H1 (cell line): ENCODE measurements around the gene CUX1. TPM values are rescaled to one million over a fixed set of nuclear protein-coding genes. Genes with fewer than 3 reads are reported as not detected.

Experiments
- CTCF ChIA-PET: fragments of 300-600 bp; sonication (Branson Sonifier 250); formaldehyde crosslinking; loops from one replicate; lab custom pipeline; 2021; ENCODE audit not compliant: partially characterized antibody; lab: Charles Lee
- POLR2A ChIA-PET: fragments of 300-600 bp; sonication (Branson Sonifier 250); formaldehyde crosslinking; loops from one replicate; lab custom pipeline; 2021; ENCODE audit warnings: inconsistent platforms; ENCODE audit not compliant: partially characterized antibody; lab: Charles Lee
- DNase-seq, 2 experiments: peaks; one replicate each; pipeline versions ENCODE4 v3.0.0 to v3.0.0-alpha.2; 2010 to 2022; ENCODE audit warnings: low spot score in 2 of 2, low read depth in 1 of 2, mixed read lengths in 1 of 2
- FAIRE-seq: peaks from 2 replicates; lab custom pipeline; 2011; peaks lifted over from hg19 to GRCh38; lab: Jason Lieb, UNC
- H2AFZ ChIP-seq: 2 replicates; pipeline ENCODE4 v1.8.1; 2012; ENCODE audit warnings: low read length, inconsistent platforms
- H2AK5ac ChIP-seq: 2 replicates; pipeline ENCODE4 v1.6.1; 2013; ENCODE audit warnings: low read depth, low read length
- H2BK120ac ChIP-seq: replicated peaks from 2 replicates; pipeline ENCODE3; 2013; ENCODE audit warnings: low read depth, low read length, inconsistent platforms
- H2BK12ac ChIP-seq: 2 replicates; pipeline ENCODE4 v1.6.1; 2013; ENCODE audit warnings: low read depth, low read length
- H2BK15ac ChIP-seq: 2 replicates; pipeline ENCODE4 v1.6.1; 2013; ENCODE audit warnings: low read length
- H2BK20ac ChIP-seq: 2 replicates; pipeline ENCODE4 v1.6.1; 2013; ENCODE audit warnings: low read length
- H2BK5ac ChIP-seq: 2 replicates; pipeline ENCODE4 v1.6.1; 2013; ENCODE audit warnings: low read depth, low read length
- H3K14ac ChIP-seq: 2 replicates; pipeline ENCODE4 v1.6.1; 2013; ENCODE audit warnings: inconsistent platforms; ENCODE audit not compliant: insufficient read length
- H3K18ac ChIP-seq: 2 replicates; pipeline ENCODE4 v1.6.1; 2013; ENCODE audit warnings: low read length; ENCODE audit errors: extremely low read depth
- H3K23ac ChIP-seq: 2 replicates; pipeline ENCODE4 v1.6.1; 2013; ENCODE audit warnings: inconsistent platforms; ENCODE audit not compliant: insufficient read length
- H3K23me2 ChIP-seq: 2 replicates; pipeline ENCODE4 v1.6.1; 2013; ENCODE audit warnings: low read depth, low read length
- H3K27ac ChIP-seq: 2 replicates; pipeline ENCODE4 v1.6.1; 2011; ENCODE audit warnings: low read depth, low read length, inconsistent platforms
- H3K27me3 ChIP-seq, 4 experiments: replicated peaks in 1 of 4; 1 replicate in 1 of 4; 2 replicates in 3 of 4; pipeline versions ENCODE4 v1.6.1 to v1.8.1; 2011 to 2013; ENCODE audit warnings: low read length in 3 of 4, mild to moderate bottlenecking in 3 of 4, inconsistent platforms in 2 of 4, mixed read lengths in 2 of 4, moderate library complexity in 1 of 4; ENCODE audit not compliant: control insufficient read depth in 3 of 4, insufficient read depth in 3 of 4; ENCODE audit errors: extremely low read depth in 1 of 4
- H3K36me3 ChIP-seq, 4 experiments: 2 replicates each; pipeline versions ENCODE4 v1.6.1 to v1.8.1; 2011 to 2013; ENCODE audit warnings: mild to moderate bottlenecking in 4 of 4, low read length in 3 of 4, moderate library complexity in 2 of 4, control low read depth in 1 of 4, inconsistent platforms in 1 of 4; ENCODE audit not compliant: insufficient read depth in 4 of 4, control insufficient read depth in 2 of 4
- H3K4ac ChIP-seq: replicated peaks from 2 replicates; pipeline ENCODE3; 2013; ENCODE audit warnings: low read length, low read depth, mixed read lengths, inconsistent platforms; ENCODE audit not compliant: insufficient read length
- H3K4me1 ChIP-seq, 4 experiments: replicated peaks in 1 of 4; 1 replicate in 1 of 4; 2 replicates in 3 of 4; pipeline versions ENCODE4 v1.6.1 to v1.8.1; 2011 to 2013; ENCODE audit warnings: low read length in 3 of 4, inconsistent platforms in 2 of 4, mixed read lengths in 1 of 4; ENCODE audit not compliant: insufficient read depth in 4 of 4, control insufficient read depth in 3 of 4
- H3K4me2 ChIP-seq, 2 experiments: 2 replicates each; pipeline versions ENCODE4 v1.6.1 to v1.8.1; 2011 to 2013; ENCODE audit warnings: low read depth in 2 of 2, low read length in 2 of 2, control low read depth in 1 of 2, inconsistent platforms in 1 of 2, mild to moderate bottlenecking in 1 of 2; ENCODE audit not compliant: insufficient read depth in 1 of 2
- H3K4me3 ChIP-seq, 4 experiments: fragments of 200-600, 300-600 bp in 1 of 4; sonication (generic), shearing (Covaris generic), sonication (Bioruptor Twin) in 1 of 4; 2 replicates each; pipeline versions ENCODE4 v1.5.1 to v1.8.1; 2011 to 2016; ENCODE audit warnings: low read length in 4 of 4, low read depth in 3 of 4, control low read depth in 2 of 4, inconsistent platforms in 2 of 4, mild to moderate bottlenecking in 2 of 4, mixed read lengths in 1 of 4, moderate library complexity in 1 of 4; ENCODE audit not compliant: insufficient read depth in 2 of 4; ENCODE audit errors: extremely low read depth in 1 of 4
- H3K56ac ChIP-seq: replicated peaks from 2 replicates; pipeline ENCODE3; 2013; ENCODE audit warnings: low read depth, mild to moderate bottlenecking, mixed read lengths, low read length, inconsistent platforms; ENCODE audit not compliant: insufficient read length
- H3K79me1 ChIP-seq: 2 replicates; pipeline ENCODE4 v1.6.1; 2013; ENCODE audit warnings: low read depth, low read length, control low read depth
- H3K79me2 ChIP-seq, 2 experiments: 2 replicates each; pipeline versions ENCODE4 v1.6.1 to v1.8.1; 2012 to 2013; ENCODE audit warnings: low read length in 2 of 2, mild to moderate bottlenecking in 2 of 2, inconsistent platforms in 1 of 2; ENCODE audit not compliant: insufficient read depth in 2 of 2, control insufficient read depth in 1 of 2
- H3K9ac ChIP-seq, 4 experiments: replicated peaks in 1 of 4; 1 replicate in 1 of 4; 2 replicates in 3 of 4; pipeline versions ENCODE4 v1.6.1 to v1.8.1; 2011 to 2013; ENCODE audit warnings: low read depth in 3 of 4, low read length in 3 of 4, control low read depth in 2 of 4, mild to moderate bottlenecking in 2 of 4, moderate library complexity in 2 of 4, inconsistent platforms in 1 of 4; ENCODE audit errors: extremely low read depth in 1 of 4
- H3K9me3 ChIP-seq, 2 experiments: 2 replicates each; pipeline versions ENCODE4 v1.6.1 to v1.8.1; 2012 to 2013; ENCODE audit warnings: mild to moderate bottlenecking in 2 of 2, moderate library complexity in 2 of 2, control low read depth in 1 of 2, inconsistent platforms in 1 of 2, low read depth in 1 of 2, low read length in 1 of 2, mixed read lengths in 1 of 2; ENCODE audit not compliant: insufficient read depth in 2 of 2
- H4K20me1 ChIP-seq, 2 experiments: replicated peaks in 1 of 2; 2 replicates each; pipeline versions ENCODE3 to v1.8.1; 2011 to 2013; ENCODE audit warnings: inconsistent platforms in 2 of 2, low read length in 2 of 2, mild to moderate bottlenecking in 1 of 2; ENCODE audit not compliant: insufficient read depth in 2 of 2, control insufficient read depth in 1 of 2
- H4K5ac ChIP-seq: 2 replicates; pipeline ENCODE4 v1.6.1; 2013; ENCODE audit warnings: low read length, low read depth, mixed read lengths, inconsistent platforms; ENCODE audit not compliant: insufficient read length
- H4K8ac ChIP-seq: 2 replicates; pipeline ENCODE4 v1.8.0; 2013; ENCODE audit warnings: mild to moderate bottlenecking, moderate library complexity, low read length, inconsistent platforms; ENCODE audit not compliant: insufficient read depth; ENCODE audit errors: extremely low read depth
- H4K91ac ChIP-seq: replicated peaks from 2 replicates; pipeline ENCODE3; 2013; ENCODE audit warnings: low read length, mixed read lengths, inconsistent platforms; ENCODE audit not compliant: insufficient read length
- BACH1 ChIP-seq: IDR thresholded peaks from 2 replicates; pipeline ENCODE4 v1.6.1; 2012; ENCODE audit warnings: low read length, improper control_type of control experiment
- CBX8 ChIP-seq: fragments of 300-800, 300-1000 bp; sonication (generic); IDR thresholded peaks from 2 replicates; pipeline ENCODE4 v1.7.1; 2016; ENCODE audit warnings: low read depth, low read length, borderline replicate concordance
- CHD1 ChIP-seq: IDR thresholded peaks from 2 replicates; pipeline ENCODE4 v1.6.1; 2012; ENCODE audit warnings: low read depth, low read length, improper control_type of control experiment
- JUN ChIP-seq: IDR thresholded peaks from 2 replicates; pipeline ENCODE4 v1.6.1; 2011; ENCODE audit warnings: low read depth, mild to moderate bottlenecking, improper control_type of control experiment, low read length
- JUND ChIP-seq: IDR thresholded peaks from 2 replicates; pipeline ENCODE4 v1.6.1; 2011; ENCODE audit warnings: mild to moderate bottlenecking, improper control_type of control experiment, low read length
- RNF2 ChIP-seq: fragments of 200-900, 300-1000 bp; sonication (generic); IDR thresholded peaks from 2 replicates; pipeline ENCODE4 v1.7.1; 2016; ENCODE audit warnings: borderline replicate concordance, low read depth, mild to moderate bottlenecking, antibody characterized with exemption, low read length; ENCODE audit not compliant: poor library complexity, severe bottlenecking; ENCODE audit errors: missing control alignments
- SP2 ChIP-seq: IDR thresholded peaks from 2 replicates; pipeline ENCODE4 v1.6.1; 2012; ENCODE audit warnings: mild to moderate bottlenecking, low read length, inconsistent platforms
- SP4 ChIP-seq: IDR thresholded peaks from 2 replicates; pipeline ENCODE4 v1.6.1; 2012; ENCODE audit warnings: low read length, inconsistent platforms
- SUZ12 ChIP-seq: fragments of 200-600 bp; sonication (generic); IDR thresholded peaks from 2 replicates; pipeline ENCODE4 v1.6.1; 2012; ENCODE audit warnings: mild to moderate bottlenecking, inconsistent platforms, low read length, moderate library complexity, mixed read lengths
- WGBS, 2 experiments: shearing (Covaris generic) in 1 of 2; methylation state at CpG; one replicate each; pipeline versions ENCODE4 v1.1.6 to v1.1.7; 2013 to 2015; ENCODE audit warnings: low lambda C conversion rate in 2 of 2, mixed read lengths in 2 of 2, inconsistent platforms in 1 of 2, low coverage in 1 of 2, missing lambda C conversion rate in 1 of 2; ENCODE audit not compliant: insufficient replicate concordance in 2 of 2, insufficient coverage in 1 of 2, insufficient read length in 1 of 2; ENCODE audit errors: extremely low coverage in 1 of 2, missing lambda C conversion rate in 1 of 2; 5-methylcytosine and 5-hydroxymethylcytosine counted together
- polyA plus RNA-seq, 7 experiments: library from polyadenylated mRNA; depleted of rRNA in 3 of 7; stranded (reverse) in 5 of 7; unstranded in 2 of 7; fragments of >200 nt in 5 of 7; fragments of 200-250 nt in 2 of 7; gene quantifications; 1 replicate in 5 of 7; 2 replicates in 1 of 7; 4 replicates in 1 of 7; pipeline versions ENCODE4 v1.2.1 to v1.2.3, GENCODE V29; 2011 to 2013; ENCODE audit warnings: missing spikeins in 2 of 7, mixed read lengths in 2 of 7
- total RNA-seq: library from RNA; stranded (reverse); fragmentation: NEBNext Ultra II Directional; extraction: Animal tissue kit (Norgen Biotek cat#: 25700); gene quantifications from 2 replicates; pipeline ENCODE4 v1.2.1, GENCODE V29; 2021
- TF ChIP-seq, protein P1 (sequence below), 3 experiments: IDR thresholded peaks; 1 replicate in 2 of 3; 2 replicates in 1 of 3; pipeline versions ENCODE4 v1.5.1 to v1.6.1; 2011; ENCODE audit warnings: low read length in 3 of 3, mild to moderate bottlenecking in 3 of 3, inconsistent platforms in 2 of 3, low read depth in 1 of 3, moderate library complexity in 1 of 3; ENCODE audit not compliant: insufficient read depth in 1 of 3; ENCODE audit errors: control extremely low read depth in 1 of 3

The CUX1 gene
- total and polyA plus RNA-seq, 2 of the 8 experiments (the other 6 are each of a cell fraction or from before 2014, with no cell fraction given), result 21.6 to 65.9 TPM

DNA sequence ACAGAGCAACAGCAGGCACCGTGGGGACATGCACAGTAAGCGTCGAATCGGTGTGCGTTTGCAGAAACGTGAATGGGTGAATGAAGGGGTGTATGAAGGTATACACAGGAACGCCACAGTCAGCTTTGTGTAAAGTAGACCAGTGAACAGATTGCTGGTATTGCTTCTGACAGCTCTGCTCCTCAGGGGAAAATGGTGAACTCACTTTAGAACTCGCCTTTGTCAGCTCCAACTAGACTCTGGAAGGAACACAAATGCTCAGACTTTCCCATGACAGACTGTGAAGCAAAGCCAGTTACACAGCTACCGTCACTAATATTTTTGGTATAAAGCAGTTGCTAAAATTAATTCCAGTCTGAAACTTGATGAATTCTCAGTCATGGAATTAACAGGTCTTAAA, 78.9 kb downstream of the CUX1 start:
- H2BK12ac ChIP-seq, result no peak overlapping the region; the same call in 1 of the 2 replicates
- H3K9me3 ChIP-seq, result no peaks in the 10 kb centered on the region
- H3K14ac ChIP-seq, result no peak overlapping the region
- 85% methylated on average over 9 of the region's 9 CpGs; no CpG with 5 or more reads in 1 of the 2 experiments for whole genome bisulfite sequencing, 2 experiments
- DNase-seq (no peak), FAIRE-seq (no peak)
- ChIA-PET CTCF (interaction anchor here (1.0 to 1.5 kb wide), 2 partner anchors 14 to 107 kb away, joined by 3 to 5 read pairs; no protein-coding TSS in a partner anchor), POLR2A (interaction anchor here (0.8 to 1.3 kb wide), 3 partner anchors 18 to 40 kb away, joined by 3 to 4 read pairs (median 3); no protein-coding TSS in a partner anchor)
- H3K23me2 ChIP-seq, result no peaks in the 10 kb centered on the region
- H2BK5ac ChIP-seq, result no peak overlapping the region
- no peak overlapping the region for H3K56ac ChIP-seq
- H3K36me3 ChIP-seq, result no peaks in the 10 kb centered on the region
- H3K9ac ChIP-seq, result no peak overlapping the region
- no peak overlapping the region for H4K8ac ChIP-seq
- no peak for TF ChIP-seq JUN
- TF ChIP-seq BACH1, result no peak
- no peak for TF ChIP-seq SUZ12
- TF ChIP-seq CHD1, result no peak
- no peak for TF ChIP-seq SP2
- TF ChIP-seq, protein P1, sequence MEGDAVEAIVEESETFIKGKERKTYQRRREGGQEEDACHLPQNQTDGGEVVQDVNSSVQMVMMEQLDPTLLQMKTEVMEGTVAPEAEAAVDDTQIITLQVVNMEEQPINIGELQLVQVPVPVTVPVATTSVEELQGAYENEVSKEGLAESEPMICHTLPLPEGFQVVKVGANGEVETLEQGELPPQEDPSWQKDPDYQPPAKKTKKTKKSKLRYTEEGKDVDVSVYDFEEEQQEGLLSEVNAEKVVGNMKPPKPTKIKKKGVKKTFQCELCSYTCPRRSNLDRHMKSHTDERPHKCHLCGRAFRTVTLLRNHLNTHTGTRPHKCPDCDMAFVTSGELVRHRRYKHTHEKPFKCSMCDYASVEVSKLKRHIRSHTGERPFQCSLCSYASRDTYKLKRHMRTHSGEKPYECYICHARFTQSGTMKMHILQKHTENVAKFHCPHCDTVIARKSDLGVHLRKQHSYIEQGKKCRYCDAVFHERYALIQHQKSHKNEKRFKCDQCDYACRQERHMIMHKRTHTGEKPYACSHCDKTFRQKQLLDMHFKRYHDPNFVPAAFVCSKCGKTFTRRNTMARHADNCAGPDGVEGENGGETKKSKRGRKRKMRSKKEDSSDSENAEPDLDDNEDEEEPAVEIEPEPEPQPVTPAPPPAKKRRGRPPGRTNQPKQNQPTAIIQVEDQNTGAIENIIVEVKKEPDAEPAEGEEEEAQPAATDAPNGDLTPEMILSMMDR (IDR thresholded peaks at IDR 0.05; ENCODE audit: control extremely low read depth in 1 of 3, insufficient read depth in 1 of 3, low read depth in 1 of 3, low read length in 3 of 3), result no peak
- TF ChIP-seq RNF2, result no peak
- no peak for TF ChIP-seq CBX8
- TF ChIP-seq SP4, result no peak
- TF ChIP-seq JUND, result no peak
- H4K20me1 ChIP-seq, result peaks cover 22 to 26% of the 10 kb centered on the region in 2 experiments
- no peak overlapping the region for H3K18ac ChIP-seq
- H2AK5ac ChIP-seq, result no peak overlapping the region; the same call in 1 of the 2 replicates
- no peak overlapping the region for H3K4me2 ChIP-seq
- no peak overlapping the region for H4K5ac ChIP-seq
- no peak overlapping the region for H2AFZ ChIP-seq
- no peak overlapping the region for H3K4ac ChIP-seq
- H2BK20ac ChIP-seq, result no peak overlapping the region
- H3K79me1 ChIP-seq, result peaks cover 9% of the 10 kb centered on the region
- H3K79me2 ChIP-seq, result peaks cover 4 to 95% of the 10 kb centered on the region in 2 experiments; a peak in 3 of 4 replicates
- no peak overlapping the region for H3K27ac ChIP-seq
- peaks cover 0 to 3% (median 2%) of the 10 kb centered on the region in 4 experiments; a peak in 3 of 7 replicates for H3K4me1 ChIP-seq
- H3K27me3 ChIP-seq, result no peaks in the 10 kb centered on the region
- no peak overlapping the region for H3K23ac ChIP-seq
- no peak overlapping the region for H2BK120ac ChIP-seq
- H2BK15ac ChIP-seq, result no peak overlapping the region
- H4K91ac ChIP-seq, result no peak overlapping the region
- no peak overlapping the region for H3K4me3 ChIP-seq
